ENCODE data around the gene RNF220. TPM values are rescaled to one million over a fixed set of nuclear protein-coding genes. Genes with fewer than 3 reads are reported as not detected.

Gene RNF220
- total and polyA plus RNA-seq, 9 of the 15 experiments (the other 6 are each of a cell fraction or from before 2014, with no cell fraction given) = 5.1 to 117 (median 66.9) TPM

DNA sequence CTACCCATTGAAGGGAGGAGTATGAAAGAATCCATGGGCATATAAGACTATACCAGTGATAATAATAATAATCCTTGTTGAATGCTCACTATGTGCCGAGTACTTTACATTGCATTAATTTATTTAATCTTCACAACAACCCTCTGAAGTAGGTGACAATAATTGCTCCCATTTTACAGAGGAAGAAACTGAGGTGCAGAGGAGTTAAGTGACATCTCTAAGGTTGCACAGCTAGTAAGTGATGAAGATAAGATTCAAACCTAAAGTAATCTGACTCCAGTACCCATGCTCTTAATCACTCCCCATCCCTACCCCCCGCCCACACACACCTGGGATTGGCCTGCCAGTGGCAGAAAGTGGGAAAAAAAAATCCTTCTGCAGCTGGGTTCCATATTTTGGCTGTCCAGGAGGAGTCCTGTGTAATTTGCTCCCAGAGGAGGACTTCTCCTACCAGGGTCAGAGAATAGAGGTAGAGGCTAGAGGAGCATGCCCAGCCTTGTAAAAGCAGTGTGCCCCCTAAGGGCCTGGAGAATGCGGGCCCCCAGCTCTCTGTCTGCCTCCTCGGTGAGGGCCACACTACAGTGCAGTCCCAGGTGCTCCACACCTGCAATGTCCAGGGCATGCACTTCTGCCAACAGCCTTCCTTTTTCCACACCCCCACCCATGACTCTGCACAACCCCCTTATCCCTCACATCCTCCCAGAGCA is 211.4 kb downstream of the RNF220 start (continued):
- TF ChIP-seq, protein P1, sequence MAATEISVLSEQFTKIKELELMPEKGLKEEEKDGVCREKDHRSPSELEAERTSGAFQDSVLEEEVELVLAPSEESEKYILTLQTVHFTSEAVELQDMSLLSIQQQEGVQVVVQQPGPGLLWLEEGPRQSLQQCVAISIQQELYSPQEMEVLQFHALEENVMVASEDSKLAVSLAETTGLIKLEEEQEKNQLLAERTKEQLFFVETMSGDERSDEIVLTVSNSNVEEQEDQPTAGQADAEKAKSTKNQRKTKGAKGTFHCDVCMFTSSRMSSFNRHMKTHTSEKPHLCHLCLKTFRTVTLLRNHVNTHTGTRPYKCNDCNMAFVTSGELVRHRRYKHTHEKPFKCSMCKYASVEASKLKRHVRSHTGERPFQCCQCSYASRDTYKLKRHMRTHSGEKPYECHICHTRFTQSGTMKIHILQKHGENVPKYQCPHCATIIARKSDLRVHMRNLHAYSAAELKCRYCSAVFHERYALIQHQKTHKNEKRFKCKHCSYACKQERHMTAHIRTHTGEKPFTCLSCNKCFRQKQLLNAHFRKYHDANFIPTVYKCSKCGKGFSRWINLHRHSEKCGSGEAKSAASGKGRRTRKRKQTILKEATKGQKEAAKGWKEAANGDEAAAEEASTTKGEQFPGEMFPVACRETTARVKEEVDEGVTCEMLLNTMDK (IDR thresholded peaks at IDR 0.05; ENCODE audit: borderline replicate concordance, insufficient read depth, low read depth, low read length, poor library complexity, severe bottlenecking) = peak; percentile 78
- TF ChIP-seq SMARCA5 (IDR thresholded peaks at IDR 0.05) = peak; percentile 55; the same call in 1 of the 2 replicates
- no peak for TF ChIP-seq BCL6 (CRISPR knock-in tag; IDR thresholded peaks at IDR 0.05)
- TF ChIP-seq HEY1 (CRISPR knock-in tag; IDR thresholded peaks at IDR 0.05; ENCODE audit: borderline replicate concordance) = no peak
- TF ChIP-seq NUFIP1 (IDR thresholded peaks at IDR 0.05; ENCODE audit: partially characterized antibody) = no peak
- TF ChIP-seq, protein P2, sequence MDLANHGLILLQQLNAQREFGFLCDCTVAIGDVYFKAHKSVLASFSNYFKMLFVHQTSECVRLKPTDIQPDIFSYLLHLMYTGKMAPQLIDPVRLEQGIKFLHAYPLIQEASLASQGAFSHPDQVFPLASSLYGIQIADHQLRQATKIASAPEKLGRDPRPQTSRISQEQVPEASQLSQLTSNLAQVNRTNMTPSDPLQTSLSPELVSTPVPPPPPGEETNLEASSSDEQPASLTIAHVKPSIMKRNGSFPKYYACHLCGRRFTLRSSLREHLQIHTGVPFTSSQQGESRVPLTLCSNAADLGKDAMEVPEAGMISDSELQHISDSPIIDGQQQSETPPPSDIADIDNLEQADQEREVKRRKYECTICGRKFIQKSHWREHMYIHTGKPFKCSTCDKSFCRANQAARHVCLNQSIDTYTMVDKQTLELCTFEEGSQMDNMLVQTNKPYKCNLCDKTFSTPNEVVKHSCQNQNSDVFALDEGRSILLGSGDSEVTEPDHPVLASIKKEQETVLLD (IDR thresholded peaks at IDR 0.05) = no peak
- no peak for TF ChIP-seq HNRNPH1 (optimal IDR thresholded peaks at IDR 0.05; ENCODE audit: low read depth, low read length)
- TF ChIP-seq, protein P3, sequence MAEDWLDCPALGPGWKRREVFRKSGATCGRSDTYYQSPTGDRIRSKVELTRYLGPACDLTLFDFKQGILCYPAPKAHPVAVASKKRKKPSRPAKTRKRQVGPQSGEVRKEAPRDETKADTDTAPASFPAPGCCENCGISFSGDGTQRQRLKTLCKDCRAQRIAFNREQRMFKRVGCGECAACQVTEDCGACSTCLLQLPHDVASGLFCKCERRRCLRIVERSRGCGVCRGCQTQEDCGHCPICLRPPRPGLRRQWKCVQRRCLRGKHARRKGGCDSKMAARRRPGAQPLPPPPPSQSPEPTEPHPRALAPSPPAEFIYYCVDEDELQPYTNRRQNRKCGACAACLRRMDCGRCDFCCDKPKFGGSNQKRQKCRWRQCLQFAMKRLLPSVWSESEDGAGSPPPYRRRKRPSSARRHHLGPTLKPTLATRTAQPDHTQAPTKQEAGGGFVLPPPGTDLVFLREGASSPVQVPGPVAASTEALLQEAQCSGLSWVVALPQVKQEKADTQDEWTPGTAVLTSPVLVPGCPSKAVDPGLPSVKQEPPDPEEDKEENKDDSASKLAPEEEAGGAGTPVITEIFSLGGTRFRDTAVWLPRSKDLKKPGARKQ (CRISPR knock-in tag; IDR thresholded peaks at IDR 0.05) = no peak
- TF ChIP-seq PTTG1 (tag; IDR thresholded peaks at IDR 0.05; ENCODE audit: low read depth) = no peak
- TF ChIP-seq MEIS2 (IDR thresholded peaks at IDR 0.05; ENCODE audit: partially characterized antibody) = no peak
- TF ChIP-seq RBM25 (IDR thresholded peaks at IDR 0.05; ENCODE audit: low read depth, low read length, severe bottlenecking) = peak; percentile 98
- no peak for TF ChIP-seq SRSF1 (IDR thresholded peaks at IDR 0.05; ENCODE audit: low read depth, low read length)
- peak; percentile 20 to 37; a peak in 1 of 4 replicates for TF ChIP-seq NRF1 (conservative IDR thresholded peaks at IDR 0.05 in 1 of 2, IDR thresholded peaks at IDR 0.05 in 1 of 2)
- TF ChIP-seq ZFP36 (IDR thresholded peaks at IDR 0.05; ENCODE audit: low read depth, low read length, partially characterized antibody) = peak; percentile 22
- peak; percentile 73 to 84 for TF ChIP-seq KDM1A (IDR thresholded peaks at IDR 0.05)
- peak; percentile 48; the same call in 1 of the 2 replicates for TF ChIP-seq NFE2 (IDR thresholded peaks at IDR 0.05; ENCODE audit: low read depth)
- no peak for TF ChIP-seq ZNF79 (CRISPR knock-in tag; IDR thresholded peaks at IDR 0.05; ENCODE audit: low read depth)
- no peak for TF ChIP-seq ZEB2 (IDR thresholded peaks at IDR 0.05)
- TF ChIP-seq LARP7 (IDR thresholded peaks at IDR 0.05) = no peak
- no peak for TF ChIP-seq NCOA6 (IDR thresholded peaks at IDR 0.05)

Measured in K562 (cell line).